HepG2 (cell line): Measurements from ENCODE around the gene PHLPP2. TPM values are rescaled to one million over a fixed set of nuclear protein-coding genes. Genes with fewer than 3 reads are reported as not detected.

ENCODE experiments used
- ETV6 ChIP-seq: sonication (generic); formaldehyde crosslinking; conservative IDR thresholded peaks from 2 replicates; pipeline ENCODE4 v1.4.0; 2020; ENCODE audit warnings: missing genetic modification reagents
- FOXA3 ChIP-seq: IDR thresholded peaks from 2 replicates; pipeline ENCODE4 v1.6.1; 2016; ENCODE audit warnings: missing genetic modification reagents, missing compliant biosample characterization
- PCBP1 ChIP-seq: fragments of 200-400 bp; formaldehyde crosslinking; IDR thresholded peaks from 2 replicates; pipeline ENCODE4 v1.6.1; 2017; ENCODE audit warnings: mild to moderate bottlenecking, low read depth, low read length, borderline replicate concordance
- SATB2 ChIP-seq: sonication (generic); formaldehyde crosslinking; IDR thresholded peaks from 2 replicates; pipeline ENCODE4 v1.5.0; 2020; ENCODE audit warnings: missing genetic modification reagents
- ZNF160 ChIP-seq: sonication (generic); formaldehyde crosslinking; IDR thresholded peaks from 2 replicates; pipeline ENCODE4 v1.8.0; 2022; ENCODE audit warnings: mild to moderate bottlenecking, inconsistent platforms, missing genetic modification reagents
- ZNF234 ChIP-seq: sonication (generic); formaldehyde crosslinking; conservative IDR thresholded peaks from 2 replicates; pipeline ENCODE4 v1.5.1; 2020; ENCODE audit warnings: mild to moderate bottlenecking, missing genetic modification reagents
- ZNF263 ChIP-seq: sonication (generic); formaldehyde crosslinking; IDR thresholded peaks from 2 replicates; pipeline ENCODE4 v1.4.0; 2020; ENCODE audit warnings: missing genetic modification reagents
- ZNF552 ChIP-seq: sonication (generic); formaldehyde crosslinking; IDR thresholded peaks from 2 replicates; pipeline ENCODE4 v1.9.0; 2022; ENCODE audit warnings: missing genetic modification reagents, mild to moderate bottlenecking, borderline replicate concordance
- polyA plus RNA-seq, 8 experiments: library from polyadenylated mRNA; depleted of rRNA in 3 of 8; stranded (reverse) in 7 of 8; unstranded in 1 of 8; fragments of >200 nt; fragmentation: Illumina TruSeq in 4 of 8; extraction: Trizol in 4 of 8; gene quantifications; 2 replicates each; pipeline versions ENCODE4 v1.2.1 to v1.2.3, GENCODE V29; 2011 to 2016; ENCODE audit warnings: low read depth in 4 of 8, missing spikeins in 1 of 8, mixed read lengths in 1 of 8; ENCODE audit not compliant: insufficient read depth in 1 of 8
- total RNA-seq, 5 experiments: library from RNA; depleted of rRNA; stranded (reverse); fragments of >200 nt; fragmentation: Illumina TruSeq; extraction: Trizol; gene quantifications; 2 replicates each; pipeline ENCODE4 v1.2.3, GENCODE V29; 2016; ENCODE audit warnings: low read depth in 1 of 5
- TF ChIP-seq, protein P1 (sequence below): sonication (generic); formaldehyde crosslinking; IDR thresholded peaks from one replicate; pipeline ENCODE4 v1.5.1; 2020; ENCODE audit warnings: mild to moderate bottlenecking, missing genetic modification reagents; ENCODE audit errors: not compliant biosample characterization
- TF ChIP-seq, protein P2 (sequence below): sonication (generic); formaldehyde crosslinking; IDR thresholded peaks from 2 replicates; pipeline ENCODE4 v1.4.0; 2020; ENCODE audit warnings: missing genetic modification reagents
- TF ChIP-seq, protein P3 (sequence below): sonication (generic); formaldehyde crosslinking; IDR thresholded peaks from 2 replicates; pipeline ENCODE4 v1.5.1; 2020; ENCODE audit warnings: missing genetic modification reagents, mild to moderate bottlenecking, borderline replicate concordance
- TF ChIP-seq, protein P4 (sequence below): IDR thresholded peaks from 2 replicates; pipeline ENCODE4 v1.6.1; 2012; ENCODE audit warnings: inconsistent platforms
- TF ChIP-seq, protein P5 (sequence below): sonication (generic); formaldehyde crosslinking; IDR thresholded peaks from 2 replicates; pipeline ENCODE4 v1.8.0; 2022; ENCODE audit warnings: mild to moderate bottlenecking, missing genetic modification reagents

The PHLPP2 gene
- total and polyA plus RNA-seq, 2 of the 13 experiments (the other 11 are each of a cell fraction or from before 2014, with no cell fraction given) = 8.9 TPM

DNA sequence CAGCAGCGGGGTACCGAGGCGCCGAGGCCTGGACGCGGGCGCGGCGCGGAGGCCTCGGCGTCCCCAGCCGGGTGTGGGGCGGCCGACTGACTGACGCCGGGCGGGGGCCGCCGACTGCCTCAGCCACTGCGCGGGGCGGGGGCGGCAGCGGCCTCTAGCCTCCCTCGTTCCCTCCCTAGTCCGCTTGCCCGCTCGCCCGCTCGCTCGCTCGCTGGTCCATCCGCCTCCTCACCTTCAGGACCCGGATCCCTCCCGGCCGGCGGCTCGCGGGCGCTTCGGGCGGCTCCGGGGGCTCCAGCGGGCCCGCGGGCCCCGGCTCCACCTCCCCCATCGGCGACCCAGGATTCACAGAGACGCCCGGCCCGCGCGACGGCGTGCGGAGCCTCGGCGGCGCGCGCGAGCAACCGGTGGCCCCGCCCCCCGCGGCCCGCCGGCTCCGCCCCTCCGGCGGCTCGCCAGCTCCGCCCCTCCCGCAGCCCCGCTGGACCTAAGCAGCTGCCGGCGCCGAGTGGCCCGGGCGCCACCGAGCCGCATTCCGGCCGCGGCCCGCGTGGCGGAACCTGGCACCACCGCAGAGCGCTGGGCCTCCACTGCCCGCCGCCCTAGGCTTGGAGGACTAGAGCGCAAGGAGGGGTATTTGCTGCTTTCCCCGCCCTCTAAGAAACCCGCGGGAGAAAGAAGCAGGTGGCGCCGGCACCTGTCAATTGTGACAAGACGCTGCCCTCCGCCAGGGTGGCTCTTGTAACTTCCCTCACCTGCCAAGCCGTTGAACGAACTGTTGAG is 773 bp downstream of the PHLPP2 start (continued):
- TF ChIP-seq, protein P1, sequence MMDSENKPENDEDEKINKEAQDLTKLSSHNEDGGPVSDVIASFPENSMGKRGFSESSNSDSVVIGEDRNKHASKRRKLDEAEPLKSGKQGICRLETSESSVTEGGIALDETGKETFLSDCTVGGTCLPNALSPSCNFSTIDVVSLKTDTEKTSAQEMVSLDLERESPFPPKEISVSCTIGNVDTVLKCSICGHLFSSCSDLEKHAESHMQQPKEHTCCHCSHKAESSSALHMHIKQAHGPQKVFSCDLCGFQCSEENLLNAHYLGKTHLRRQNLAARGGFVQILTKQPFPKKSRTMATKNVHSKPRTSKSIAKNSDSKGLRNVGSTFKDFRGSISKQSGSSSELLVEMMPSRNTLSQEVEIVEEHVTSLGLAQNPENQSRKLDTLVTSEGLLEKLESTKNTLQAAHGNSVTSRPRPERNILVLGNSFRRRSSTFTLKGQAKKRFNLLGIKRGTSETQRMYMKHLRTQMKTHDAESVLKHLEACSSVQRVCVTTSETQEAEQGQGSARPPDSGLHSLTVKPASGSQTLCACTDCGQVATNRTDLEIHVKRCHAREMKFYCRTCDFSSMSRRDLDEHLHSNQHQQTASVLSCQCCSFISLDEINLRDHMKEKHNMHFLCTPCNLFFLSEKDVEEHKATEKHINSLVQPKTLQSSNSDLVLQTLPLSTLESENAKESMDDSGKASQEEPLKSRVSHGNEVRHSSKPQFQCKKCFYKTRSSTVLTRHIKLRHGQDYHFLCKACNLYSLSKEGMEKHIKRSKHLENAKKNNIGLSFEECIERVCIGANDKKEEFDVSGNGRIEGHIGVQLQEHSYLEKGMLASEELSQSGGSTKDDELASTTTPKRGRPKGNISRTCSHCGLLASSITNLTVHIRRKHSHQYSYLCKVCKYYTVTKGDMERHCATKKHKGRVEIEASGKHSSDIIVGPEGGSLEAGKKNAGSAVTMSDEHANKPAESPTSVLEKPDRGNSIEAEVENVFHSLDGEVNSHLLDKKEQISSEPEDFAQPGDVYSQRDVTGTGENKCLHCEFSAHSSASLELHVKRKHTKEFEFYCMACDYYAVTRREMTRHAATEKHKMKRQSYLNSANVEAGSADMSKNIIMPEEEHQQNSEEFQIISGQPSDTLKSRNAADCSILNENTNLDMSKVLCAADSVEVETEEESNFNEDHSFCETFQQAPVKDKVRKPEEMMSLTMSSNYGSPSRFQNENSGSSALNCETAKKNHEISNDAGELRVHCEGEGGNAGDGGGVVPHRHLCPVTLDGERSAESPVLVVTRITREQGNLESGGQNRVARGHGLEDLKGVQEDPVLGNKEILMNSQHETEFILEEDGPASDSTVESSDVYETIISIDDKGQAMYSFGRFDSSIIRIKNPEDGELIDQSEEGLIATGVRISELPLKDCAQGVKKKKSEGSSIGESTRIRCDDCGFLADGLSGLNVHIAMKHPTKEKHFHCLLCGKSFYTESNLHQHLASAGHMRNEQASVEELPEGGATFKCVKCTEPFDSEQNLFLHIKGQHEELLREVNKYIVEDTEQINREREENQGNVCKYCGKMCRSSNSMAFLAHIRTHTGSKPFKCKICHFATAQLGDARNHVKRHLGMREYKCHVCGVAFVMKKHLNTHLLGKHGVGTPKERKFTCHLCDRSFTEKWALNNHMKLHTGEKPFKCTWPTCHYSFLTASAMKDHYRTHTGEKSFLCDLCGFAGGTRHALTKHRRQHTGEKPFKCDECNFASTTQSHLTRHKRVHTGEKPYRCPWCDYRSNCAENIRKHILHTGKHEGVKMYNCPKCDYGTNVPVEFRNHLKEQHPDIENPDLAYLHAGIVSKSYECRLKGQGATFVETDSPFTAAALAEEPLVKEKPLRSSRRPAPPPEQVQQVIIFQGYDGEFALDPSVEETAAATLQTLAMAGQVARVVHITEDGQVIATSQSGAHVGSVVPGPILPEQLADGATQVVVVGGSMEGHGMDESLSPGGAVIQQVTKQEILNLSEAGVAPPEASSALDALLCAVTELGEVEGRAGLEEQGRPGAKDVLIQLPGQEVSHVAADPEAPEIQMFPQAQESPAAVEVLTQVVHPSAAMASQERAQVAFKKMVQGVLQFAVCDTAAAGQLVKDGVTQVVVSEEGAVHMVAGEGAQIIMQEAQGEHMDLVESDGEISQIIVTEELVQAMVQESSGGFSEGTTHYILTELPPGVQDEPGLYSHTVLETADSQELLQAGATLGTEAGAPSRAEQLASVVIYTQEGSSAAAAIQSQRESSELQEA (CRISPR knock-in tag) = peak; percentile 58
- TF ChIP-seq ZNF234 = no peak
- no peak for TF ChIP-seq ZNF160 (CRISPR knock-in tag)
- peak; percentile 30; the same call in 1 of the 2 replicates for TF ChIP-seq FOXA3 (CRISPR knock-in tag)
- TF ChIP-seq ZNF263 (CRISPR knock-in tag) = 0 out of 2 replicates have a peak, but pooled peaks have one; percentile 5
- no peak for TF ChIP-seq ETV6 (CRISPR knock-in tag)
- no peak for TF ChIP-seq ZNF552 (CRISPR knock-in tag)
- TF ChIP-seq, protein P2, sequence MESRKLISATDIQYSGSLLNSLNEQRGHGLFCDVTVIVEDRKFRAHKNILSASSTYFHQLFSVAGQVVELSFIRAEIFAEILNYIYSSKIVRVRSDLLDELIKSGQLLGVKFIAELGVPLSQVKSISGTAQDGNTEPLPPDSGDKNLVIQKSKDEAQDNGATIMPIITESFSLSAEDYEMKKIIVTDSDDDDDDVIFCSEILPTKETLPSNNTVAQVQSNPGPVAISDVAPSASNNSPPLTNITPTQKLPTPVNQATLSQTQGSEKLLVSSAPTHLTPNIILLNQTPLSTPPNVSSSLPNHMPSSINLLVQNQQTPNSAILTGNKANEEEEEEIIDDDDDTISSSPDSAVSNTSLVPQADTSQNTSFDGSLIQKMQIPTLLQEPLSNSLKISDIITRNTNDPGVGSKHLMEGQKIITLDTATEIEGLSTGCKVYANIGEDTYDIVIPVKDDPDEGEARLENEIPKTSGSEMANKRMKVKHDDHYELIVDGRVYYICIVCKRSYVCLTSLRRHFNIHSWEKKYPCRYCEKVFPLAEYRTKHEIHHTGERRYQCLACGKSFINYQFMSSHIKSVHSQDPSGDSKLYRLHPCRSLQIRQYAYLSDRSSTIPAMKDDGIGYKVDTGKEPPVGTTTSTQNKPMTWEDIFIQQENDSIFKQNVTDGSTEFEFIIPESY (CRISPR knock-in tag) = no peak
- TF ChIP-seq, protein P3, sequence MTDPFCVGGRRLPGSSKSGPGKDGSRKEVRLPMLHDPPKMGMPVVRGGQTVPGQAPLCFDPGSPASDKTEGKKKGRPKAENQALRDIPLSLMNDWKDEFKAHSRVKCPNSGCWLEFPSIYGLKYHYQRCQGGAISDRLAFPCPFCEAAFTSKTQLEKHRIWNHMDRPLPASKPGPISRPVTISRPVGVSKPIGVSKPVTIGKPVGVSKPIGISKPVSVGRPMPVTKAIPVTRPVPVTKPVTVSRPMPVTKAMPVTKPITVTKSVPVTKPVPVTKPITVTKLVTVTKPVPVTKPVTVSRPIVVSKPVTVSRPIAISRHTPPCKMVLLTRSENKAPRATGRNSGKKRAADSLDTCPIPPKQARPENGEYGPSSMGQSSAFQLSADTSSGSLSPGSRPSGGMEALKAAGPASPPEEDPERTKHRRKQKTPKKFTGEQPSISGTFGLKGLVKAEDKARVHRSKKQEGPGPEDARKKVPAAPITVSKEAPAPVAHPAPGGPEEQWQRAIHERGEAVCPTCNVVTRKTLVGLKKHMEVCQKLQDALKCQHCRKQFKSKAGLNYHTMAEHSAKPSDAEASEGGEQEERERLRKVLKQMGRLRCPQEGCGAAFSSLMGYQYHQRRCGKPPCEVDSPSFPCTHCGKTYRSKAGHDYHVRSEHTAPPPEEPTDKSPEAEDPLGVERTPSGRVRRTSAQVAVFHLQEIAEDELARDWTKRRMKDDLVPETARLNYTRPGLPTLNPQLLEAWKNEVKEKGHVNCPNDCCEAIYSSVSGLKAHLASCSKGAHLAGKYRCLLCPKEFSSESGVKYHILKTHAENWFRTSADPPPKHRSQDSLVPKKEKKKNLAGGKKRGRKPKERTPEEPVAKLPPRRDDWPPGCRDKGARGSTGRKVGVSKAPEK (CRISPR knock-in tag) = no peak
- TF ChIP-seq SATB2 (CRISPR knock-in tag) = no peak
- TF ChIP-seq PCBP1 = no peak
- TF ChIP-seq, protein P4, sequence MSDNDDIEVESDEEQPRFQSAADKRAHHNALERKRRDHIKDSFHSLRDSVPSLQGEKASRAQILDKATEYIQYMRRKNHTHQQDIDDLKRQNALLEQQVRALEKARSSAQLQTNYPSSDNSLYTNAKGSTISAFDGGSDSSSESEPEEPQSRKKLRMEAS = peak; percentile 82; the same call in 1 of the 2 replicates
- TF ChIP-seq, protein P5, sequence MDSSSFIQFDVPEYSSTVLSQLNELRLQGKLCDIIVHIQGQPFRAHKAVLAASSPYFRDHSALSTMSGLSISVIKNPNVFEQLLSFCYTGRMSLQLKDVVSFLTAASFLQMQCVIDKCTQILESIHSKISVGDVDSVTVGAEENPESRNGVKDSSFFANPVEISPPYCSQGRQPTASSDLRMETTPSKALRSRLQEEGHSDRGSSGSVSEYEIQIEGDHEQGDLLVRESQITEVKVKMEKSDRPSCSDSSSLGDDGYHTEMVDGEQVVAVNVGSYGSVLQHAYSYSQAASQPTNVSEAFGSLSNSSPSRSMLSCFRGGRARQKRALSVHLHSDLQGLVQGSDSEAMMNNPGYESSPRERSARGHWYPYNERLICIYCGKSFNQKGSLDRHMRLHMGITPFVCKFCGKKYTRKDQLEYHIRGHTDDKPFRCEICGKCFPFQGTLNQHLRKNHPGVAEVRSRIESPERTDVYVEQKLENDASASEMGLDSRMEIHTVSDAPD = 0 out of 2 replicates have a peak, but pooled peaks have one; percentile 25
